Activated naive CD4-positive, alpha-beta T cell treated with anti-CD3 and anti-CD28 coated beads, Interleukin-2, amount 50 U/mL, for 24 hours (primary cell): ENCODE measurements around the gene STARD3.
"Not testable (repeated sequence)": the region's sequence is repeated elsewhere in the genome, so short reads cannot be mapped to it uniquely, and the experiment has no call there.

Experiments
- H3K27ac Mint-ChIP-seq: one replicate; pipeline ENCODE4 v1.8.0; 2021; ENCODE audit warnings: mild to moderate bottlenecking, mixed read lengths
- H3K27me3 Mint-ChIP-seq: one replicate; pipeline ENCODE4 v1.8.0; 2021; ENCODE audit warnings: mixed read lengths
- H3K36me3 Mint-ChIP-seq: one replicate; pipeline ENCODE4 v1.8.0; 2021; ENCODE audit warnings: mixed read lengths
- H3K4me1 Mint-ChIP-seq: one replicate; pipeline ENCODE4 v1.8.0; 2021; ENCODE audit warnings: mixed read lengths
- H3K4me3 Mint-ChIP-seq: one replicate; pipeline ENCODE4 v1.8.0; 2021; ENCODE audit warnings: mild to moderate bottlenecking, mixed read lengths
- H3K9me3 Mint-ChIP-seq: one replicate; pipeline ENCODE4 v1.8.0; 2021; ENCODE audit warnings: mixed read lengths

STARD3 gene

DNA sequence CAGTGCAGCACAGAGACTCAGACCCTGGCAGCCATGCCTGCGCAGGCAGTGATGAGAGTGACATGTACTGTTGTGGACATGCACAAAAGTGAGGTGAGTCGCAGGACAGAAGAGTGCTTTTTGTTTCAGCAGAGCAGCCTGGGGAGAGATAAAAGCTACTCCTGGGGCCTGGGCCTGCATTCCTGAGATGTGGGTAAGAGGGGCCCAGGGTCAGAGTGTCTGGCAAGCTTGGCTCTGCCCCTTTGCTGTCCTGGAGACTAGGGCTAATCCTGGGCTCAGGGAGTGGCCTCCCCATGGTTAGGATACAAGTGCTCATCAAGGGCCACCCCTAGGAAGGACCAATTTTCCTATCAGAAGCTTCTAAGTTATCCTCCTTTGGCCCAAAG is 58.1 kb downstream of the STARD3 start:
- H3K4me3 Mint-ChIP-seq = no peak overlapping the region
- peaks cover 9% of the 10 kb centered on the region for H3K4me1 Mint-ChIP-seq
- H3K27ac Mint-ChIP-seq = no peak overlapping the region
- peaks cover 12% of the 10 kb centered on the region for H3K27me3 Mint-ChIP-seq
- H3K9me3 Mint-ChIP-seq = no peaks in the 10 kb centered on the region
- H3K36me3 Mint-ChIP-seq = peaks cover 3% of the 10 kb centered on the region

DNA sequence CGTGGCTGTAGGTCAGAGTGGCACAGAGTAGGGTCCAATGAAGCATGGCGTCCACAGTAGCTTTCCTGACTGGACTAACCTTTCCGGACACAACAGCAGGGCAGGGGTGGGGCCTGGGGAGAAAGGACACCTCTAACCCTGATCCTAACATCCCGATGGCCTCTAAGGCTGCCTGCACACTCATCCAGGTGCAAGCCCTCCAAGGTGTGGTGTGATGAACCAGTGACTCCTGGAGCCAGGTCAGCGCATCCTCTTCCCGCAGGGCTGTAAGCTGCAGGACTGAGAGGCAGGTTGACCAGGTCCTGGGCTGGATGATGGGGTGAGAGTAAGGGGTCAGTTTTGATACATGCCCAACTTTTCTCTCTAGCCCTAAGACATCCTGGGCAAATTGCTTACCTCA is 59.8 kb downstream of the STARD3 start:
- Mint-ChIP-seq H3K27ac (no peak overlapping the region), H3K4me1 (peaks cover 9% of the 10 kb centered on the region), H3K36me3 (peaks cover 5% of the 10 kb centered on the region), H3K27me3 (peaks cover 21% of the 10 kb centered on the region), H3K4me3 (no peak overlapping the region), H3K9me3 (no peaks in the 10 kb centered on the region)

- H3K4me1 Mint-ChIP-seq = peaks cover 9% of the 10 kb centered on the region
- H3K27me3 Mint-ChIP-seq = peaks cover 23% of the 10 kb centered on the region
- peaks cover 5% of the 10 kb centered on the region for H3K36me3 Mint-ChIP-seq
- no peaks in the 10 kb centered on the region for H3K9me3 Mint-ChIP-seq
- H3K4me3 Mint-ChIP-seq = no peak overlapping the region
- no peak overlapping the region for H3K27ac Mint-ChIP-seq
Observed at GRCh38 chr17:39697961-39698360, 61.0 kb downstream of the STARD3 start.

- H3K27ac Mint-ChIP-seq, H3K9me3 Mint-ChIP-seq, H3K4me1 Mint-ChIP-seq, H3K36me3 Mint-ChIP-seq: not testable (repeated sequence)
- H3K27me3 Mint-ChIP-seq = peaks cover 23% of the 10 kb centered on the region
- peak overlapping the region; percentile 44 for H3K4me3 Mint-ChIP-seq
Observed at GRCh38 chr17:39699157-39699817, 62.3 kb downstream of the STARD3 start.

DNA sequence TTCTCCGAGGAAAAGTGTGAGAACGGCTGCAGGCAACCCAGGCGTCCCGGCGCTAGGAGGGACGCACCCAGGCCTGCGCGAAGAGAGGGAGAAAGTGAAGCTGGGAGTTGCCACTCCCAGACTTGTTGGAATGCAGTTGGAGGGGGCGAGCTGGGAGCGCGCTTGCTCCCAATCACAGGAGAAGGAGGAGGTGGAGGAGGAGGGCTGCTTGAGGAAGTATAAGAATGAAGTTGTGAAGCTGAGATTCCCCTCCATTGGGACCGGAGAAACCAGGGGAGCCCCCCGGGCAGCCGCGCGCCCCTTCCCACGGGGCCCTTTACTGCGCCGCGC is 62.8 kb downstream of the STARD3 start, which contains the start of gene ERBB2:
Gene ERBB2, plus strand, starts transcription at position 247 of the 330 bp plus-strand sequence. CDS start 175 bp downstream, outside the sequence.
- H3K4me1 Mint-ChIP-seq = peaks cover 9% of the 10 kb centered on the region
- H3K27me3 Mint-ChIP-seq = peaks cover 23% of the 10 kb centered on the region
- peaks cover 5% of the 10 kb centered on the region for H3K36me3 Mint-ChIP-seq
- no peak within 1 kb of the TSS for H3K27ac Mint-ChIP-seq
- H3K4me3 Mint-ChIP-seq = peak within 1 kb of the TSS; percentile 44
- no peaks in the 10 kb centered on the region for H3K9me3 Mint-ChIP-seq

DNA sequence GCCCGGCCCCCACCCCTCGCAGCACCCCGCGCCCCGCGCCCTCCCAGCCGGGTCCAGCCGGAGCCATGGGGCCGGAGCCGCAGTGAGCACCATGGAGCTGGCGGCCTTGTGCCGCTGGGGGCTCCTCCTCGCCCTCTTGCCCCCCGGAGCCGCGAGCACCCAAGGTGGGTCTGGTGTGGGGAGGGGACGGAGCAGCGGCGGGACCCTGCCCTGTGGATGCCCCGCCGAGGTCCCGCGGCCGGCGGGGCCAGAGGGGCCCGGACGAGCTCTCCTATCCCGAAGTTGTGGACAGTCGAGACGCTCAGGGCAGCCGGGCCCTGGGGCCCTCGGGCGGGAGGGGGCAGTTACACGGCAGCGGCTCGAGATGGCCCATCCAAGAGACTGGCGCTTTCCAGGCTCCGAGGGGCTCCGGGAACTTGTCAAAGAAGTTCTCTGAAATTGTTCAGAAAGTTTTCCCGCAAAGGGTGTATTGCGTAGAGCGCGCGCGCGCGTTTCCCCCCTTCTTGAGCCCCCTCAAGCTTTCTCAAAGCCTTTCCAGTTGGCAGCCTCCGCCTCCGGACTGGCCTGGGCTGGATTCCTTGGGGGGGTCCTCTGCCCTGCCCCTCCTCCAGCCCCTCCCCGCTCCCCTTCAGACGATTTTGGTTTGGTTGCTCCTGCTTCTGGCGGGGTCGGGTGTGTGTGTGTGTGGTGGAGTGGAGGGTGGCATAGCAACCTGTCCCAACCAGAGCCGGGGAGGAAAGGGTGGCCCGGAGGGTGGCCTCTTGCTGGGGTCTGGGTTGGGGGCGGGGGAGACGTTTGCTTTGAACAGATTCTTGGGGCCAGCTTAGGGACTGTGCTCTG is 63.4 kb downstream of the STARD3 start:
- Mint-ChIP-seq H3K27me3 (peaks cover 23% of the 10 kb centered on the region), H3K27ac (no peak overlapping the region), H3K9me3 (no peaks in the 10 kb centered on the region), H3K4me1 (peaks cover 9% of the 10 kb centered on the region), H3K36me3 (peaks cover 3% of the 10 kb centered on the region), H3K4me3 (no peak overlapping the region)

DNA sequence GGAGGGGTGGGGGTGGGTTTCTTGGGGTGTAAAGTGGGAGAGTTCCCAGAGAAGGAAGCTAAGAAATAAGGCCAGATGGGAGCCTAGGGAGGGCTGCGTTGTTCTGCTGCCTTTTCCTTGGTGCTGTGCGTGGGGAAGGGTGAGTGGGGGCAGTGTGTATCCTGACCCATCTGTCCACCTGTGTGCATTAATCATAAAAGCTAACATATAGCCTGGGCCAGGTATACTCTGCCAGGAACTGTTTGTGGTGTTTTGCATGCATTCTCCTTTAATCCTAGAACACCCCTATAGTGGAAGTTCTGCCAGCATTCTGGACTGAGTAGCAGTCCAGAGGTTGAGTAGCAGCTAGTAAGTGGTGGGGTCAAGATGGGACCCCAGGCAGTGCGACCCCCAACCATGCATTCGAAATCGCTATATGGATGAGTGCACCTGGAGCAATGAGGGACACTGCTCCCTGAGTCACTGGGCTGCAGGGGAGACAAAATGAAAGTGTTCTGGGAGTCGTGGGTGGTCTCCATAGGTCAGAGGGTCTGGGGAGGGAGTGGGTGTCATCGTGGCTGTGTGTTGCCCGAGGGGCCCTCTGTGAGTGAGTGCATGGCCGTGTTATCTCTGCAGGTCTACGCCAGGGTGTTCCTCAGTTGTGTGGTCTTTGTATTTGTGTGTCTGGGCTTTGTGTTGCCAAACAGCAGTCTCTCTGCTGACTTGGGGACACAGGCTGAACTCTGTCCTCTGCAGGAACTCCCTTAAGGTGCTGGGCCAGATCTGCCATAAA is 64.3 kb downstream of the STARD3 start:
- peaks cover 3% of the 10 kb centered on the region for H3K36me3 Mint-ChIP-seq
- H3K9me3 Mint-ChIP-seq = no peaks in the 10 kb centered on the region
- peak overlapping the region; percentile 33 for H3K4me3 Mint-ChIP-seq
- peaks cover 10% of the 10 kb centered on the region for H3K4me1 Mint-ChIP-seq
- H3K27ac Mint-ChIP-seq = peak overlapping the region; percentile 76
- H3K27me3 Mint-ChIP-seq = peaks cover 23% of the 10 kb centered on the region

GRCh38 chr17:39701784-39702422 is 65.0 kb downstream of the STARD3 start:
- Mint-ChIP-seq H3K27me3 (peaks cover 23% of the 10 kb centered on the region), H3K36me3 (peaks cover 3% of the 10 kb centered on the region), H3K9me3 (no peaks in the 10 kb centered on the region), H3K4me3 (no peak overlapping the region), H3K4me1 (peaks cover 17% of the 10 kb centered on the region), H3K27ac (no peak overlapping the region)

DNA sequence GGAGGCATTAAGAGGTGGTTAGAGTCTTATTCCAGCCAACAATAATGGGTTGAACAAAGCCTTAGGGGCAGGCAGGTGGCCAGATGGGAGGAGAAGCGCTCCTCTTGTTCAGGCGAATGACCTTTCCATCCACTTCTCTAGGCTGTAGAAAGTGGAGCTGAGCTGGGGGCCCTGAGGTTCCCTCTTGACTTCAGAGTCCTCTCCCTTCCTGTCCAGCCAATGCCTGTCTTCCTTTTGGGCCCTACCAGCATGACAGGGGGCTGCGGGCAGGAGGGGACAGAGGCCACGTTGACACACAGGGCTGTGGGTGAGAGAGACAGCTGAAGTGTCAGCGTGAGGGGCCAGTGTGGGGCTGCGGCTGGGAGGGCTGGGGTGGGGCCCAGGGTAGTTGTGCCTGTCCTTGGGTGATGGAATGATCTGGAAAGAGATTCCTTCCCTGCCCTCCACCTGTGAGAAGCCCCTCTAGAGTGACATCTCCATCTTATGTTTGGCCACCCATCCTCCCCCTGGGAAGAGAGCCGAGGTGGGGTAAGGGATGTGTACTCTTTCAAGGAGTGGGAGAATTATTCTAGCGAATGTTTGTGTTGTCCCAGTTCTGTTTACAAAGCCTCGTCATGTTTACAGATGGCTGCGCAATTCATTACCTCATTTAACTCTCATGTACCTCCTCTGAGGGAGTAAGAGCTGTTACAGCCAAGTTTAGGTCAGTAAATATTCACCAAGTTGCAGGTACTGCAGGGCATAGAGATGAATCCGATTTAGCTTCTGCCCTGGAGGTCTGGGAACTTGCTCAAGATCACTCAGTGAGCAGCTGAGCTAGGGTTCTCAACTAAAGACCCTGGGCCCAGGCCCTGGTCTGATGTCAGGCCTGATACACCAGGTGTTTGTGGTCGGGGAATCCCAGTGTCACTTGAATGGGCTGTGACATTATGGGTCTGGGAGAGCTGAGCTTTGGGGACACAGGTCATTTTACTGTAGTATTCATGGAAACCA is 66.3 kb downstream of the STARD3 start:
- Mint-ChIP-seq H3K9me3 (no peaks in the 10 kb centered on the region), H3K27ac (no peak overlapping the region), H3K4me3 (no peak overlapping the region), H3K27me3 (peaks cover 21% of the 10 kb centered on the region), H3K4me1 (peaks cover 28% of the 10 kb centered on the region), H3K36me3 (peaks cover 1% of the 10 kb centered on the region)

- Mint-ChIP-seq H3K4me1 (peaks cover 26% of the 10 kb centered on the region), H3K36me3 (peaks cover 1% of the 10 kb centered on the region), H3K4me3 (no peak overlapping the region), H3K9me3 (no peaks in the 10 kb centered on the region), H3K27ac (no peak overlapping the region), H3K27me3 (peaks cover 19% of the 10 kb centered on the region)
Observed at GRCh38 chr17:39703913-39704312, 67.0 kb downstream of the STARD3 start.

DNA sequence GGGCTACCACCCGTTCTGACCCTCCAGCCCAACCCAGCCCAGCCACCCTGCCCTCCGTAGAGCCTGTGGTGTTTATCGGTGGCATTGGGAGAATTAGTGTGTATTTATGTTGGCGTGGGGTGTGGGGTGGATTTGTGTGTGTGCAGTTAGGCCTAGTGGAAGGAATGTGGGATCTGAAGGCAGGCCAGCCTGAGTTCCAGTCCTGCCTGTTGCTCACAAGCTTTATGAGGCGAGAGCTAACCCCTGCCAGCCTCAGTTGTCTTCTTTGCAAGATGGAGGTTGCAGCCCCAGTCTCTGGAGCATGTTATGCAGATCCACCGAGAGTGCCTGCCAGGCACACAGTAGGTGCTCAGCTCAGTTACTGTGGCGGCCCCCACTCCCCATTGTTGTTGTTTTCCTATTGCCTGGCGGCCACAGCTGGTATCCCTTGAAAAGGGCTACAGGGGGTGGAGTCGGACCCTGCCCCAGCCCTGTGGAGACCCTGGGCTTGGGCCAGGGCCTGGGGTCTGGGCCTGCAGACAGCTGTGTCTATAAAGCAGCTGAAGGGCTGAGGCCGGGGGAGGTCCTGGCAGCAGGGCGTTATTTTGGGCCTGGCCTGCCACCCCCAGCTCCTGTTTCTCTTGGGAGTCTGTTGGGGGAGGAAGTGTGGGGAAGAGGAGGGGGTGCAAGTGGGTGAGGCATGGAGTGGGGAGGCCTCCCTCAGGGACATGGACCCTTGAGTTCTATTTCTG is 68.0 kb downstream of the STARD3 start:
- Mint-ChIP-seq H3K4me3 (no peak overlapping the region), H3K9me3 (no peaks in the 10 kb centered on the region), H3K4me1 (peaks cover 24% of the 10 kb centered on the region), H3K27me3 (peaks cover 11% of the 10 kb centered on the region), H3K27ac (no peak overlapping the region), H3K36me3 (peaks cover 1% of the 10 kb centered on the region)

GRCh38 chr17:39705786-39706348 is 68.9 kb downstream of the STARD3 start:
- Mint-ChIP-seq H3K4me1 (peaks cover 24% of the 10 kb centered on the region), H3K36me3 (peaks cover 1% of the 10 kb centered on the region), H3K9me3 (no peaks in the 10 kb centered on the region), H3K27me3 (peaks cover 10% of the 10 kb centered on the region), H3K27ac (no peak overlapping the region), H3K4me3 (no peak overlapping the region)

DNA sequence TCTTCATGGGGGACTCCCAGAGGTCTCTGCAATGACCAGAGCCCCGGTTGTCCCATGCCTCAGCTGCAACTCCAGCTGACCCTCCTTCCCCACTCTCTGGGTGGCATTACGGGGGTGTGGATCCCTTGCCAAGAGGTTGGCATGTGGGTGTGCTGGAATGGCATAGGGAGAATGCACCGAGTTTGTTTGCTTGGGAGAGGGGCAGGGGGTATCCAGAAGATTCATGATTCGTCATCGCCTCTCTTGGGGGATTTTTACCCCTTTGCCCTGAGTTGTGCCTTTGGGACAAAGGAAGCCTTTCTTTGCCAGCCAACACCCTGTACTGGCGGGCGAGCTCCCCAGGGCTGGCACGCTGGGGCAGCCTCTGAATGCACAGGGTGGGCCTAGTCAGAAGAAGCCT is 69.4 kb downstream of the STARD3 start:
- no peaks in the 10 kb centered on the region for H3K9me3 Mint-ChIP-seq
- H3K36me3 Mint-ChIP-seq = no peaks in the 10 kb centered on the region
- H3K27ac Mint-ChIP-seq = no peak overlapping the region
- H3K4me1 Mint-ChIP-seq = peaks cover 24% of the 10 kb centered on the region
- peaks cover 5% of the 10 kb centered on the region for H3K27me3 Mint-ChIP-seq
- no peak overlapping the region for H3K4me3 Mint-ChIP-seq

DNA sequence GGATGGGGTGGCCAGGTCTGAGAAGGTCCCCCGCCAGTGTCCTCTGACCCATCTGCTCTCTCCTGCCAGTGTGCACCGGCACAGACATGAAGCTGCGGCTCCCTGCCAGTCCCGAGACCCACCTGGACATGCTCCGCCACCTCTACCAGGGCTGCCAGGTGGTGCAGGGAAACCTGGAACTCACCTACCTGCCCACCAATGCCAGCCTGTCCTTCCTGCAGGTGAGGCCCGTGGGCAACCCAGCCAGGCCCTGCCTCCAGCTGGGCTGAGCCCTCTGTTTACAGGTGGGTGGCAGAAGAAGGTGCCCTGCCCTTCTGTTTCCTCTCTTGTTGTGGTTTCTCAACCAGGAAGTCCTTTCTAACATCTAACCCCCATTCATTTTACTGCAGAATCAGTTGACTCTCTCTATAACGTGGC is 70.0 kb downstream of the STARD3 start:
- peak overlapping the region; percentile 12 for H3K4me3 Mint-ChIP-seq
- no peaks in the 10 kb centered on the region for H3K36me3 Mint-ChIP-seq
- no peaks in the 10 kb centered on the region for H3K9me3 Mint-ChIP-seq
- H3K27ac Mint-ChIP-seq = peak overlapping the region; percentile 78
- peaks cover 24% of the 10 kb centered on the region for H3K4me1 Mint-ChIP-seq
- H3K27me3 Mint-ChIP-seq = peaks cover 1% of the 10 kb centered on the region
